ENCODE data around the gene GPRASP3.

The GPRASP3 gene

DNA sequence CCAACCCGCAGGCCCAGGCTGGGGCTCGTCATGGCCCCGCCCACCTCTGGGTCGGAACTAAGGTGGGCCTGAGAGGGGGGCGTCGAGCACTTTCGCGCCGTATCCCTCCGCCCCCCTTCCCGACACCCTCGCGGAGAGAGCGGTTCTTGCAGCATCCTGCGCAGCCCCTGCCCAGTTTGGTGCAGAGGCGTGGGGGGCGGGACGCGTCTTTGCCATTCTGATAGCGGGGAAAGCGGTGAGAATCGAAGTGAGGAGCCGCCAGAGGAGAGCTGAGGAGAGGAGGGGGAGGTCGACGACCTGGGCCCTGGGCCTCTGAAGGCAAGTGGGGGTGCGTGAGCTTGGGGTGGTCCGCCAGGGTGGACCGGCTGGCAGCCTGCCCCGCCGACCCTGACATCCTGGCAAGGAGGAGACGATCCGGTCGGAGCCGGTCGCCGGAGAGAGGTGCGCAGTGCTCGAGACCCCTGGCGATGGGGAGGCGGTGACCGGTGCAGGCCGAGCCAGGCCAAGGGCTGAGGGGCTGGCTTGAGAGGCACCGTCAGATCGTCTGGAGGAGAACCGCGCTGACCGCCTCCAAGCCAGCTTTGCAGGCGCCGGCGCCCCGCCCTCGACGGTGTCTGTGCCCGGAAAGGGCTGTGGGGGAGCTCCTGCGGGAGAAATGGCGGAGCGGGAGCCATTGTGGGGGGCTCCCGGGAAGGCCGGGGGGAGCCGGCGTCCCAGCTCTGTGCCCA, 25.5 kb downstream of the GPRASP3 start:
- FAIRE-seq (no peak), DNase-seq (ENCODE audit: insufficient read length, low spot score) (no peak)

DNA sequence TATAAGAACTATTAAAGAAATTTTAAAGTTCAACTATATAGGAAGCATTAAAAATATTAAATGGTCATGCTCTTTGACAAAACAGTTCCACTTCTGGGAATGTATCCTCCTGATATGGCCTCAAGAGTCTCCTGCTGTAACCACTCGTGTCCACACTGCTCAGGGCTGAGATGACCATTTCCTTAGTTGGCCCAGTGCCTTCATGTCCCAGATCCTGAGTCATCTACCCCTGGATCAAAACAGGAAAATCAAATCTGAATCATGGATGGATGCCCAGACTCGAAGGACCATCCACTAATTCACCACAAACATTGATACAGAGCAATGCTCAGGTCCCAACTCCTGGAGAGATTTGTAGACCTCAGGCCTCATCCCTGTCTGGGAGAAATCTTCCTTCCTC, 44.7 kb downstream of the GPRASP3 start:
- no peak for FAIRE-seq

DNA sequence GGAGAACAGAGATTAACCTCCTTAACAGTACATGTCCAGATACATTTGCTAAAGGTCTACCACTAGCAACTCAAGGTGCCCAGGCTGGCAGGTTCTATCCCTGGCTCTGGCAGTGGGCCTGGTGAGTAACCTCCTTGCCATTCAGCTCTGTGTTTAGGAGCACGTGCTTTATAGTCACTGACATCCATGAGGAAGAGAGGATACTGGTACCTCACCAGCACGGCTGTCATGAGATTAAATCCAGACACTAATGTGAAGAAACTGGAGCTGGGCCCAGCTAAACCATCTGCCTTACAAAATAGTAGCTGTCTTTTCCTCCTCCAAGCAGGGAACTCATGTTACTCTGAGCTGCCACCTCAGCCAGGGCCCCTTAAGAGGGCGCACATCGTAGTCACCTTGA, 45.3 kb downstream of the GPRASP3 start:
- DNase-seq (ENCODE audit: insufficient read length, low spot score) = no peak
- no peak for FAIRE-seq

More for the DNA sequence above, 44.7 kb downstream of the GPRASP3 start:
- no peak for DNase-seq (ENCODE audit: insufficient read length, low spot score)

- DNase-seq (ENCODE audit: insufficient read length, low spot score) = no peak
- no peak for FAIRE-seq
Measured at GRCh38 chrX:102767287-102767686, 46.7 kb downstream of the GPRASP3 start.

DNA sequence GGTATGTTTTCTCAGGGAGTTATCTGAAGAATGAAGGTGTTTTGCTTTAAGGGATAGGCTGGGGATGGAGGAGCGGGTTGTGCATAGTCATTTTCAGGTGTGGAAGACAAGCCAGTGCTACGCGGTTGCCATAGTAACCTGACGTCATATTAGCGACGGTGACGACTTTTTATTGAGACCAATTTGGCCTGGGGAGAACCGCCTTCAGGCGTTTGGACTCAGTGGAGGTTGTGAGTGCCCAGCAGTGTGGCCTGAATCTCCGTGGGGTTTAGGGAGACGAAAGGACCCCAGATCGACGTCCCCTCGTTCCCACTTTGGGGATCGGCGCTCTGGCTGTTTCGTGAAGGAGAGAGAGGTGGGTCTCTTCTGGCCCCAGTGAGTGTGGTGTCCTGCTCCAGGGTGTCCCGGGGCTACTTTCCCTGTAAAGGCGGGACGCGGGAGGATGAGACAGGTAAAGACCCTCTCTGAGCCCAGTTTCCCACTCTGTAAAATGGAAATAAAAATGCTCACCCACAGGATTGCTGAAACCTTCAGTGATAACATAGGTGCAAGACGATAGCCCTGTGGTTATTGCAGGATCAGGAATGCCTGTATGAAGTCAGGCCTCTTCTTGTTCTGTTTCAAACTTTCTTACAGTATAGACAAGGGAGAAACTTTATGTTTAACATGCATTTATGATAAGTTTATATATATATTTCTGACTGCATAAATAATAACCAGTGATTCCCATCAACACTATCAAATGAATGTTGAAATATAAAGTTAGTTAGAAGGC, 48.6 kb downstream of the GPRASP3 start:
- DNase-seq (ENCODE audit: insufficient read length, low spot score) (peak; percentile 45), FAIRE-seq (no peak)
